GM12878 (cell line): ENCODE data around the gene EIF3D. TPM values are rescaled to one million over a fixed set of nuclear protein-coding genes. Genes with fewer than 3 reads are reported as not detected.

Experiments used
- ATAC-seq: fragments of 200-7000 bp; cut with Tn5 transposase; 3 replicates; pipeline ENCODE4 v1.9.1; 2020; ENCODE audit warnings: mild to moderate bottlenecking, moderate library complexity
- Bru-seq: library from RNA; stranded (reverse); fragments of 400-500 nt; gene quantifications from one replicate; lab custom pipeline; 2021; lab: Mats Ljungman, UMichigan
- BruChase-seq, 2 experiments: library from RNA; stranded (reverse); fragments of 400-500 nt; gene quantifications; one replicate each; lab custom pipeline; 2021; lab: Mats Ljungman, UMichigan
- BruUV-seq: library from RNA; stranded (reverse); fragments of 400-500 nt; replicated peaks from 2 replicates; lab custom pipeline; 2021; lab: Mats Ljungman, UMichigan
- CTCF ChIA-PET: fragments of 300-600 bp; sonication (Branson Sonifier 250); formaldehyde crosslinking; extraction: SDS; loops from one replicate; lab custom pipeline; 2021; ENCODE audit warnings: inconsistent platforms; lab: Yijun Ruan, JAX
- POLR2A ChIA-PET: fragments of 350-600 bp; formaldehyde crosslinking; extraction: SDS; loops from one replicate; lab custom pipeline; 2021; ENCODE audit warnings: inconsistent platforms; lab: Charles Lee
- RAD21 ChIA-PET: fragments of 300-600 bp; sonication (Branson Sonifier 250); formaldehyde crosslinking; loops from one replicate; lab custom pipeline; 2023; ENCODE audit warnings: antibody characterized with exemption; ENCODE audit not compliant: unreplicated experiment; lab: Charles Lee
- SMC1A ChIA-PET: fragments of 300-600 bp; sonication (Branson Sonifier 250); formaldehyde crosslinking; loops from one replicate; lab custom pipeline; 2023; ENCODE audit not compliant: unreplicated experiment, uncharacterized antibody; lab: Charles Lee
- DNase-seq: peaks from one replicate; pipeline ENCODE4 v3.0.0-alpha.2; 2011; ENCODE audit warnings: low read depth, low spot score
- FAIRE-seq: peaks from 3 replicates; lab custom pipeline; 2011; peaks lifted over from hg19 to GRCh38; lab: Jason Lieb, UNC
- H2AFZ ChIP-seq: 2 replicates; pipeline ENCODE4 v1.6.0; 2011; ENCODE audit warnings: low read depth, low read length, control low read depth; ENCODE audit not compliant: control insufficient read depth
- H3K27ac ChIP-seq: 2 replicates; pipeline ENCODE4 v1.5.1; 2011; ENCODE audit warnings: control low read depth; ENCODE audit not compliant: control insufficient read depth, insufficient read depth
- H3K27me3 ChIP-seq, 2 experiments: replicated peaks in 1 of 2; 2 replicates each; pipeline versions ENCODE4 v1.6.0 to v1.6.1; 2011; ENCODE audit warnings: low read length in 1 of 2; ENCODE audit not compliant: control insufficient read depth in 2 of 2, insufficient read depth in 2 of 2
- H3K36me3 ChIP-seq, 2 experiments: 2 replicates each; pipeline ENCODE4 v1.5.1; 2011; ENCODE audit warnings: low read length in 1 of 2; ENCODE audit not compliant: control insufficient read depth in 2 of 2, insufficient read depth in 2 of 2
- H3K4me1 ChIP-seq: 2 replicates; pipeline ENCODE4 v1.6.1; 2011; ENCODE audit warnings: mild to moderate bottlenecking, low read length, moderate library complexity, mixed read lengths; ENCODE audit not compliant: control insufficient read depth, insufficient read depth
- H3K4me2 ChIP-seq: 2 replicates; pipeline ENCODE4 v1.6.0; 2011; ENCODE audit warnings: control low read depth; ENCODE audit not compliant: control insufficient read depth, insufficient read depth
- H3K4me3 ChIP-seq: fragments of 200-600 bp; sonication (generic); 2 replicates; pipeline ENCODE4 v1.5.1; 2016
- H3K79me2 ChIP-seq: 2 replicates; pipeline ENCODE4 v1.6.0; 2011; ENCODE audit warnings: low read length; ENCODE audit not compliant: control insufficient read depth, insufficient read depth
- H3K9ac ChIP-seq: 2 replicates; pipeline ENCODE4 v1.8.0; 2011; ENCODE audit warnings: low read length, control low read depth, mixed read lengths; ENCODE audit not compliant: control insufficient read depth, insufficient read depth
- H3K9me3 ChIP-seq: replicated peaks from 3 replicates; pipeline ENCODE4 v1.5.1; 2011; ENCODE audit warnings: mild to moderate bottlenecking, low read length; ENCODE audit not compliant: control insufficient read depth, insufficient read depth
- H4K20me1 ChIP-seq: 2 replicates; pipeline ENCODE4 v1.6.0; 2011; ENCODE audit not compliant: control insufficient read depth, insufficient read depth
- BACH1 ChIP-seq: fragments of 450-650 bp; IDR thresholded peaks from 2 replicates; pipeline ENCODE4 v1.6.1; 2017; ENCODE audit warnings: mild to moderate bottlenecking, borderline replicate concordance
- CHD2 ChIP-seq: IDR thresholded peaks from 2 replicates; pipeline ENCODE4 v1.6.1; 2011; ENCODE audit warnings: low read depth, low read length, improper control_type of control experiment, borderline replicate concordance
- EZH2 ChIP-seq: IDR thresholded peaks from 2 replicates; pipeline ENCODE4 v1.6.1; 2012; ENCODE audit warnings: low read depth, mild to moderate bottlenecking, control low read depth, inconsistent platforms, low read length, borderline replicate concordance; ENCODE audit not compliant: control insufficient read depth
- HDGF ChIP-seq: fragments of 450-650 bp; IDR thresholded peaks from 2 replicates; pipeline ENCODE4 v1.6.1; 2016; ENCODE audit warnings: antibody characterized with exemption
- IKZF2 ChIP-seq, 2 experiments: fragments of 450-650 bp; IDR thresholded peaks; 2 replicates each; pipeline ENCODE4 v1.6.1; 2017; ENCODE audit warnings: mild to moderate bottlenecking in 2 of 2, moderate library complexity in 2 of 2
- MAX ChIP-seq: IDR thresholded peaks from 2 replicates; pipeline ENCODE4 v1.6.1; 2012; ENCODE audit warnings: low read depth, low read length, improper control_type of control experiment
- MEF2A ChIP-seq: IDR thresholded peaks from 2 replicates; pipeline ENCODE4 v1.6.1; 2011; ENCODE audit warnings: low read depth, mild to moderate bottlenecking, low read length, moderate library complexity; ENCODE audit not compliant: insufficient read depth
- SIX5 ChIP-seq: IDR thresholded peaks from 2 replicates; pipeline ENCODE4 v1.6.1; 2011; ENCODE audit warnings: mild to moderate bottlenecking, low read depth, low read length, moderate library complexity; ENCODE audit not compliant: severe bottlenecking
- SMC3 ChIP-seq: IDR thresholded peaks from 2 replicates; pipeline ENCODE4 v1.6.1; 2011; ENCODE audit warnings: low read length, improper control_type of control experiment, borderline replicate concordance
- SP1 ChIP-seq: IDR thresholded peaks from one replicate; pipeline ENCODE4 v1.6.1; 2011; ENCODE audit warnings: low read depth, low read length
- STAT1 ChIP-seq: fragments of 450-650 bp; conservative IDR thresholded peaks from 2 replicates; pipeline ENCODE4 v1.6.1; 2014; ENCODE audit warnings: antibody characterized with exemption, mild to moderate bottlenecking
- YBX1 ChIP-seq: fragments of 450-650 bp; IDR thresholded peaks from 2 replicates; pipeline ENCODE4 v1.6.1; 2016; ENCODE audit warnings: antibody characterized with exemption
- ZNF274 ChIP-seq: IDR thresholded peaks from one replicate; pipeline ENCODE4 v1.8.0; 2011; ENCODE audit not compliant: insufficient read length, insufficient read depth
- WGBS: methylation state at CpG from one replicate; pipeline ENCODE4 v1.1.6; 2016; ENCODE audit warnings: low lambda C conversion rate; ENCODE audit not compliant: insufficient replicate concordance, insufficient coverage; ENCODE audit errors: missing lambda C conversion rate; 5-methylcytosine and 5-hydroxymethylcytosine counted together
- in situ Hi-C: fragments of 300-500 bp; cut with MboI; formaldehyde crosslinking; loops from 9 replicates; pipeline ENCODE4 v1.14.3; 2018; ENCODE audit warnings: mixed read lengths
- intact Hi-C: fragments of 100-400 bp; cut with micrococcal nuclease; formaldehyde crosslinking; loops from one replicate; pipeline ENCODE4 v1.14.2; 2022; ENCODE audit not compliant: unreplicated experiment
- long read RNA-seq, 2 experiments: library from polyadenylated mRNA; unstranded; transcript quantifications; one replicate each; pipeline ENCODE4 v2.0.0, GENCODE V29; 2019 to 2020
- polyA minus RNA-seq, 3 experiments: library from RNA; depleted of rRNA, polyadenylated mRNA; stranded (reverse); fragments of >200 nt; gene quantifications; 2 replicates each; pipeline ENCODE4 v1.2.3, GENCODE V29; 2011
- polyA plus RNA-seq, 11 experiments: library from polyadenylated mRNA; depleted of rRNA in 4 of 11; unstranded in 6 of 11; stranded (reverse) in 5 of 11; fragments of >200 nt; fragmentation: Nextera tagmentation in 4 of 11; fragmentation: Illumina TruSeq in 1 of 11; extraction: Ambion mirVana in 4 of 11; extraction: Trizol in 1 of 11; gene quantifications; 1 replicate in 1 of 11; 2 replicates in 10 of 11; pipeline versions ENCODE4 v1.2.1 to v1.2.3, GENCODE V29; 2011 to 2016; ENCODE audit warnings: inconsistent platforms in 2 of 11, missing spikeins in 2 of 11, low read depth in 1 of 11
- total RNA-seq, 4 experiments: library from RNA; depleted of rRNA in 3 of 4; stranded (reverse); fragments of >200 nt in 3 of 4; fragmentation: Illumina TruSeq in 1 of 4; extraction: Trizol in 1 of 4; gene quantifications; 2 replicates each; pipeline versions ENCODE4 v1.2.1 to v1.2.3, GENCODE V29; 2013 to 2021
- TF ChIP-seq, protein P1 (sequence below): IDR thresholded peaks from 2 replicates; pipeline ENCODE4 v1.6.1; 2011; ENCODE audit warnings: borderline replicate concordance, low read depth, mild to moderate bottlenecking, moderate library complexity, mixed read lengths, low read length; ENCODE audit not compliant: insufficient read depth; ENCODE audit errors: extremely low read length

Gene EIF3D, protein sequence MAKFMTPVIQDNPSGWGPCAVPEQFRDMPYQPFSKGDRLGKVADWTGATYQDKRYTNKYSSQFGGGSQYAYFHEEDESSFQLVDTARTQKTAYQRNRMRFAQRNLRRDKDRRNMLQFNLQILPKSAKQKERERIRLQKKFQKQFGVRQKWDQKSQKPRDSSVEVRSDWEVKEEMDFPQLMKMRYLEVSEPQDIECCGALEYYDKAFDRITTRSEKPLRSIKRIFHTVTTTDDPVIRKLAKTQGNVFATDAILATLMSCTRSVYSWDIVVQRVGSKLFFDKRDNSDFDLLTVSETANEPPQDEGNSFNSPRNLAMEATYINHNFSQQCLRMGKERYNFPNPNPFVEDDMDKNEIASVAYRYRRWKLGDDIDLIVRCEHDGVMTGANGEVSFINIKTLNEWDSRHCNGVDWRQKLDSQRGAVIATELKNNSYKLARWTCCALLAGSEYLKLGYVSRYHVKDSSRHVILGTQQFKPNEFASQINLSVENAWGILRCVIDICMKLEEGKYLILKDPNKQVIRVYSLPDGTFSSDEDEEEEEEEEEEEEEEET
- 247 and 275 TPM in 2 replicates for total RNA-seq (2013; cell fraction: nucleolus; rRNA removed)
- total RNA-seq (2014; rRNA removed) (417 and 438 TPM in 2 replicates), total RNA-seq (2014; rRNA removed; fragmentation: Illumina TruSeq; extraction: Trizol) (424 and 435 TPM in 2 replicates), total RNA-seq (2021) (278 and 300 TPM in 2 replicates), polyA plus RNA-seq (2011; rRNA removed) (460 and 558 TPM in 2 replicates), polyA plus RNA-seq (2014; fragmentation: Illumina TruSeq; extraction: Trizol) (488 and 502 TPM in 2 replicates), polyA plus RNA-seq (2014; fragmentation: Nextera tagmentation; extraction: Ambion mirVana) (100 to 1,000 TPM; 249 to 445 TPM), polyA plus RNA-seq (2014; rRNA removed) (428 and 440 TPM in 2 replicates), polyA plus RNA-seq (2016; fragmentation: Nextera tagmentation; extraction: Ambion mirVana) (100 to 1,000 TPM; 240 to 243 TPM), polyA minus RNA-seq (2011; rRNA and poly(A)+ RNA removed) (813 and 847 TPM in 2 replicates), Bru-seq, nascent RNA (percentile 96 among the genes with signal in this experiment), BruChase-seq, experiment 1, labeled RNA remaining after a 6-hour chase (percentile 97 among the genes with signal in this experiment), BruChase-seq, experiment 2, labeled RNA remaining after a 2-hour chase (percentile 95 among the genes with signal in this experiment)
- polyA plus RNA-seq (2011; ENCODE audit: low read depth) = 281 TPM
- polyA plus RNA-seq (2011; cell fraction: cytosol; rRNA removed) = 608 and 749 TPM in 2 replicates
- polyA plus RNA-seq (2011; cell fraction: nucleus; rRNA removed) = 437 and 497 TPM in 2 replicates
- polyA plus RNA-seq (2012) = 340 and 341 TPM in 2 replicates
- polyA minus RNA-seq (2011; cell fraction: cytosol; rRNA and poly(A)+ RNA removed) = 198 and 219 TPM in 2 replicates
- 136 and 196 TPM in 2 replicates for polyA minus RNA-seq (2011; cell fraction: nucleus; rRNA and poly(A)+ RNA removed)
- long read RNA-seq, experiment 1, transcript EIF3D-201 (15 exons, 2,155 nt) = major isoform, 390 of 458 reads
- long read RNA-seq, experiment 1, partial matches to known transcripts = 18 of 458 reads
- long read RNA-seq, experiment 1, other reads (novel, unspliced or antisense) = 48 of 458 reads
- long read RNA-seq, experiment 2, transcript EIF3D-201 (15 exons, 2,155 nt) = major isoform, 3,266 of 3,651 reads
- long read RNA-seq, experiment 2, partial matches to known transcripts = 101 of 3,651 reads
- long read RNA-seq, experiment 2, other reads (novel, unspliced or antisense) = 282 of 3,651 reads

DNA sequence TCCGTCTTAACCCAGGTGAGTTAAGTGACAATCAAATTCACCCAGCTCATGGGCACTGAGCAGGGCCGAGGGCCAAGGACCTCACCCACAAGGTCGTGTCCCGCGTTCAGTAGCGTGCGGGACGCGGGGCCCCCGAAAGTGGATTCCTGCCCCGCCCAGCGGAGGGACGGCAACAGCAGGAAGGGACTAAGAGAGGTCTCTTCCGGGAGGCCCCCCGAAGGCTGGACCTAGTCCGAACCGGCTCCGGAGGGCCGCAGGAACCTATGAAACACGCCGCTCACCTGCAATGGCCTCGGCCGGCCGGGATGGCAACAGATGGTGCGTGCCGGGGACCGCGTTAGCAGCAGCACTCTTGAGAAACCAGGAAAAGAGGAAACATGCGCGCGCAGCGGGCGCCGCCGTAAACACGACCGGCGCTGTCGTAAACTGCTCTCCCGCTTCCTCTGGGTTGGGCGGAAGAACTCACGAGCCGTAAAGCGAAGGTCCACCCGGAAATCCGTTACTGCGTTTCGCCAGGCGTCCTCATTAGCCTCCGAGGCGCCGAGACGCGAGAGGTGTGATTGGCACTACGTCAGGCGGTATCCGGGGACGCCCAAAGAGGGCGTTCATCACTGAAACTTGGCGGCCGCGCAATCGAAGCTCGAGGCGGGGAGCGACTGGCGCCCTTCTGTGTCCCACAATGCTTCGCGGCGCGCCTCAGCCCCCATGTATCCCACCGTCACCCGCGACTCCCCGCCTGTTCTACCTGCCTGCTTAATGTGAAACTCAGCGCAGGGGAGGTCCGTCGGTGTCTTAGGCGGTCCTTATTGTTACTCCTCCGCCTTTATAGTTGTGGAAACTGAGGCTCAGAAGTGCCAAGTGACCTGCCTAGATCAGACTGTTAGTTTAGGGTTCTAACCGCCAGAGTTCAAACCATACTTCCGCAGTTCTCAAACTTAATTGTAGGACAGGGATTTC, at the start of gene EIF3D:
Gene EIF3D (minus strand): TSS at position 372 of the 957 bp plus-strand sequence. CDS start 3,045 bp downstream, outside the sequence.
- FAIRE-seq (peak; percentile 97), ATAC-seq (peak; percentile 96), DNase-seq (peak; percentile 99)
- in situ Hi-C loops = no loop called here
- H3K4me2 ChIP-seq = peak within 1 kb of the TSS; percentile 88
- H3K4me1 ChIP-seq = no peaks in the 10 kb centered on the region; the same call in 1 of the 2 replicates
- intact Hi-C loops = loop anchor here (5.0 kb wide), 1 partner anchor 333 kb away; the partner anchor contains the start of gene NCF4
- under 1% methylated on average over 82 of the region's 82 CpGs for WGBS
- peak within 1 kb of the TSS; percentile 82 for H2AFZ ChIP-seq
- H3K36me3 ChIP-seq = peaks cover 12 to 25% of the 10 kb centered on the region in 2 experiments
- POLR2A ChIA-PET = interaction anchor here (0.6 to 1.6 kb wide), 9 partner anchors 18 to 593 kb away, joined by 3 to 6 read pairs (median 3); partner anchors contain the start of genes FOXRED2 and NCF4
- peaks cover 34% of the 10 kb centered on the region for H3K79me2 ChIP-seq
- H3K27me3 ChIP-seq = no peaks in the 10 kb centered on the region
- SMC1A ChIA-PET = interaction anchor here (1.3 to 1.4 kb wide), 2 partner anchors 18 to 22 kb away, joined by 3 to 4 read pairs; no protein-coding TSS in a partner anchor
- peak within 1 kb of the TSS; percentile 95 for H3K27ac ChIP-seq
- CTCF ChIA-PET = interaction anchor here (0.6 to 0.8 kb wide), 2 partner anchors 385 to 716 kb away, joined by 3 read pairs; no protein-coding TSS in a partner anchor
- RAD21 ChIA-PET = interaction anchor here (1.0 to 1.2 kb wide), 2 partner anchors 22 to 47 kb away, joined by 3 to 4 read pairs; partner anchors contain the start of gene TXN2
- H3K4me3 ChIP-seq = peak within 1 kb of the TSS; percentile 84
- peak within 1 kb of the TSS; percentile 97 for H3K9ac ChIP-seq
- no peaks in the 10 kb centered on the region for H4K20me1 ChIP-seq
- BruUV-seq = no TSS peak
- no peaks in the 10 kb centered on the region; the same call in 2 of the 3 replicates for H3K9me3 ChIP-seq
- peak; percentile 82 for TF ChIP-seq BACH1
- TF ChIP-seq ZNF274 = no peak
- TF ChIP-seq SP1 = peak; percentile 9
- TF ChIP-seq, protein P1, sequence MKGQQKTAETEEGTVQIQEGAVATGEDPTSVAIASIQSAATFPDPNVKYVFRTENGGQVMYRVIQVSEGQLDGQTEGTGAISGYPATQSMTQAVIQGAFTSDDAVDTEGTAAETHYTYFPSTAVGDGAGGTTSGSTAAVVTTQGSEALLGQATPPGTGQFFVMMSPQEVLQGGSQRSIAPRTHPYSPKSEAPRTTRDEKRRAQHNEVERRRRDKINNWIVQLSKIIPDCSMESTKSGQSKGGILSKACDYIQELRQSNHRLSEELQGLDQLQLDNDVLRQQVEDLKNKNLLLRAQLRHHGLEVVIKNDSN = no peak
- peak; percentile 58 for TF ChIP-seq SIX5
- no peak; a peak in 2 of 4 replicates for TF ChIP-seq IKZF2 (IDR thresholded peaks at IDR 0.05)
- peak; percentile 80 for TF ChIP-seq MAX
- TF ChIP-seq STAT1 = 0 out of 2 replicates have a peak, but pooled peaks have one; percentile 47
- TF ChIP-seq MEF2A = no peak
- TF ChIP-seq EZH2 = no peak
- TF ChIP-seq HDGF = peak; percentile 95
- no peak for TF ChIP-seq YBX1
- TF ChIP-seq SMC3 = no peak
- peak; percentile 81 for TF ChIP-seq CHD2
